Measurements from ENCODE around the gene ZNF629.

GRCh38 chr16:30775131-30775391 lies 11.9 kb downstream of the ZNF629 start:
- TF ChIP-seq CTCF (IDR thresholded peaks at IDR 0.05 in 4 of 5, conservative IDR thresholded peaks at IDR 0.05 in 1 of 5) (no peak), POLR2A (IDR thresholded peaks at IDR 0.05) (no peak)

Measured in gastrocnemius medialis (tissue), 4 donors.